Panc1 (cell line): ENCODE data around the gene PGRMC2. TPM values are rescaled to one million over a fixed set of nuclear protein-coding genes. Genes with fewer than 3 reads are reported as not detected.

Experiments used
- ATAC-seq: fragments of 200-7000 bp; cut with Tn5 transposase; 2 replicates; pipeline ENCODE4 v1.9.1; 2020; ENCODE audit warnings: mild to moderate bottlenecking, moderate library complexity
- BruUV-seq: library from RNA; stranded (reverse); fragments of 400-500 nt; replicated peaks from 2 replicates; lab custom pipeline; 2021; lab: Mats Ljungman, UMichigan
- CTCF ChIA-PET: fragments of 300-600 bp; sonication (Branson Sonifier 250); formaldehyde crosslinking; loops from one replicate; lab custom pipeline; 2022; ENCODE audit warnings: antibody characterized with exemption; lab: Charles Lee
- POLR2A ChIA-PET: fragments of 300-600 bp; sonication (Branson Sonifier 250); formaldehyde crosslinking; loops from one replicate; lab custom pipeline; 2022; ENCODE audit warnings: antibody characterized with exemption; lab: Charles Lee
- DNase-seq: peaks from one replicate; pipeline ENCODE4 v3.0.0-alpha.2; 2010; ENCODE audit warnings: low read depth, low spot score
- H3K27ac ChIP-seq: 2 replicates; pipeline ENCODE4 v1.5.1; 2011; ENCODE audit warnings: mild to moderate bottlenecking, low read length, inconsistent platforms
- H3K27me3 ChIP-seq: fragments of 200-500 bp; sonication (Bioruptor generic); 2 replicates; pipeline ENCODE4 v1.6.0; 2014; ENCODE audit warnings: low read length, inconsistent platforms; ENCODE audit not compliant: control insufficient read depth, insufficient read depth
- H3K36me3 ChIP-seq: fragments of 200-500 bp; sonication (Bioruptor generic); 2 replicates; pipeline ENCODE4 v1.5.1; 2014; ENCODE audit warnings: inconsistent platforms, mild to moderate bottlenecking, low read length, moderate library complexity; ENCODE audit not compliant: control insufficient read depth, insufficient read depth
- H3K4me1 ChIP-seq: 2 replicates; pipeline ENCODE4 v1.5.1; 2011; ENCODE audit warnings: inconsistent platforms, mild to moderate bottlenecking, low read length, moderate library complexity; ENCODE audit not compliant: control insufficient read depth, insufficient read depth
- H3K4me3 ChIP-seq, 2 experiments: 2 replicates each; pipeline ENCODE4 v1.5.1; 2011 to 2012; ENCODE audit warnings: low read depth in 2 of 2, low read length in 2 of 2, mild to moderate bottlenecking in 2 of 2, inconsistent platforms in 1 of 2, moderate library complexity in 1 of 2
- H3K9me3 ChIP-seq: fragments of 200-500 bp; sonication (Bioruptor generic); 2 replicates; pipeline ENCODE4 v1.5.1; 2014; ENCODE audit warnings: low read depth, mild to moderate bottlenecking, inconsistent platforms, low read length, moderate library complexity; ENCODE audit not compliant: control insufficient read depth, insufficient read depth
- CTCF ChIP-seq: fragments of 450-650 bp; IDR thresholded peaks from 2 replicates; pipeline ENCODE4 v1.5.1; 2017; ENCODE audit warnings: mild to moderate bottlenecking
- POLR2AphosphoS5 ChIP-seq: IDR thresholded peaks from 2 replicates; pipeline ENCODE4 v1.6.1; 2012; ENCODE audit warnings: mild to moderate bottlenecking, low read depth, low read length, moderate library complexity
- REST ChIP-seq, 2 experiments: IDR thresholded peaks; 2 replicates each; pipeline ENCODE4 v1.6.1; 2011 to 2012; ENCODE audit warnings: low read depth in 2 of 2, control low read depth in 1 of 2, low read length in 1 of 2, mild to moderate bottlenecking in 1 of 2, moderate library complexity in 1 of 2; ENCODE audit not compliant: insufficient read depth in 1 of 2
- SIN3A ChIP-seq: IDR thresholded peaks from 2 replicates; pipeline ENCODE4 v1.6.1; 2012; ENCODE audit warnings: low read depth, mild to moderate bottlenecking, low read length, moderate library complexity, borderline replicate concordance; ENCODE audit not compliant: insufficient read depth
- TCF7L2 ChIP-seq: IDR thresholded peaks from 2 replicates; pipeline ENCODE4 v1.6.1; 2011; ENCODE audit warnings: mild to moderate bottlenecking, low read depth, low read length, inconsistent platforms
- in situ Hi-C: cut with HindIII; loops from 2 replicates; pipeline ENCODE4 v1.10.0; 2016; ENCODE audit warnings: low sequenced_read_pairs, low pct_unique_long_range_greater_than_20kb
- intact Hi-C: fragments of 100-400 bp; cut with micrococcal nuclease; formaldehyde crosslinking; loops from one replicate; pipeline ENCODE4 v1.10.0; 2022; ENCODE audit not compliant: unreplicated experiment
- total RNA-seq: library from RNA; stranded (reverse); gene quantifications from one replicate; pipeline ENCODE4 v1.2.1, GENCODE V29; 2021; ENCODE audit not compliant: unreplicated experiment

PGRMC2 gene
- total RNA-seq, 1 experiment from 2014 or later, result 47.6 TPM

GRCh38 chr4:128241425-128241913 is 46.1 kb downstream of the PGRMC2 start:
- Histone ChIP-seq H3K9me3 (no peaks in the 10 kb centered on the region), H3K4me3 (no peak overlapping the region), H3K27me3 (no peaks in the 10 kb centered on the region), H3K4me1 (no peaks in the 10 kb centered on the region), H3K36me3 (no peaks in the 10 kb centered on the region), H3K27ac (no peak overlapping the region)
- intact Hi-C loops (no loop called here), in situ Hi-C loops (no loop called here)
- no TSS peak for BruUV-seq
- ATAC-seq (no peak), DNase-seq (no peak)
- CTCF ChIA-PET, result no interaction called here
- TF ChIP-seq CTCF (no peak), REST (IDR thresholded peaks at IDR 0.05; ENCODE audit: insufficient read depth in 1 of 2, low read depth in 2 of 2, low read length in 1 of 2) (no peak), TCF7L2 (no peak), POLR2AphosphoS5 (no peak), SIN3A (no peak)
- POLR2A ChIA-PET, result no interaction called here

- DNase-seq, result no peak
- no peak for ATAC-seq
- Histone ChIP-seq H3K27me3 (no peaks in the 10 kb centered on the region), H3K4me3 (no peak overlapping the region), H3K36me3 (no peaks in the 10 kb centered on the region), H3K27ac (no peak overlapping the region), H3K9me3 (no peaks in the 10 kb centered on the region), H3K4me1 (no peaks in the 10 kb centered on the region)
- intact Hi-C loops, result no loop called here
- in situ Hi-C loops, result no loop called here
- CTCF ChIA-PET, result no interaction called here
- POLR2A ChIA-PET, result no interaction called here
- TF ChIP-seq SIN3A, result no peak
- no peak for TF ChIP-seq POLR2AphosphoS5
- no peak for TF ChIP-seq TCF7L2
- no peak for TF ChIP-seq REST (IDR thresholded peaks at IDR 0.05; ENCODE audit: insufficient read depth in 1 of 2, low read depth in 2 of 2, low read length in 1 of 2)
- no peak for TF ChIP-seq CTCF
- no TSS peak for BruUV-seq
Measured at GRCh38 chr4:128241019-128241418, 46.6 kb downstream of the PGRMC2 start.
